Chondrocyte (in vitro differentiated cells): ENCODE data around the gene RNASE13. TPM values are rescaled to one million over a fixed set of nuclear protein-coding genes. Genes with fewer than 3 reads are reported as not detected.
A peak's percentile ranks its signal among the peaks of the same experiment; 100 is the strongest.

Source experiments
- DNase-seq: peaks from one replicate; pipeline ENCODE4 v3.0.0; 2021; ENCODE audit warnings: mixed read lengths, low spot score
- H3K27ac Mint-ChIP-seq: one replicate; pipeline ENCODE4 v1.8.0; 2021; ENCODE audit warnings: mild to moderate bottlenecking, moderate library complexity, mixed read lengths; ENCODE audit not compliant: unreplicated experiment
- H3K27me3 Mint-ChIP-seq: 2 replicates; pipeline ENCODE4 v1.8.0; 2021; ENCODE audit warnings: low read depth, mixed read lengths
- H3K36me3 Mint-ChIP-seq: 2 replicates; pipeline ENCODE4 v1.8.0; 2021; ENCODE audit warnings: low read depth, mixed read lengths
- H3K4me1 Mint-ChIP-seq: 2 replicates; pipeline ENCODE4 v1.8.0; 2021; ENCODE audit warnings: low read depth, mild to moderate bottlenecking, mixed read lengths
- H3K4me3 Mint-ChIP-seq: one replicate; pipeline ENCODE4 v1.8.0; 2021; ENCODE audit warnings: mild to moderate bottlenecking, moderate library complexity, mixed read lengths; ENCODE audit not compliant: unreplicated experiment
- H3K9me3 Mint-ChIP-seq: 2 replicates; pipeline ENCODE4 v1.8.0; 2021; ENCODE audit warnings: low read depth, mixed read lengths
- total RNA-seq: library from RNA; stranded (reverse); gene quantifications from 3 replicates; pipeline ENCODE4 v1.2.1, GENCODE V29; 2021
- TF ChIP-seq, protein P1 (sequence below): fragments of 200-600 bp; sonication (generic); IDR thresholded peaks from 2 replicates; pipeline ENCODE4 v1.5.0; 2021; ENCODE audit warnings: antibody characterized with exemption, mild to moderate bottlenecking, moderate library complexity

Gene RNASE13
- total RNA-seq, 1 donor from 2014 or later, result not detected

DNA sequence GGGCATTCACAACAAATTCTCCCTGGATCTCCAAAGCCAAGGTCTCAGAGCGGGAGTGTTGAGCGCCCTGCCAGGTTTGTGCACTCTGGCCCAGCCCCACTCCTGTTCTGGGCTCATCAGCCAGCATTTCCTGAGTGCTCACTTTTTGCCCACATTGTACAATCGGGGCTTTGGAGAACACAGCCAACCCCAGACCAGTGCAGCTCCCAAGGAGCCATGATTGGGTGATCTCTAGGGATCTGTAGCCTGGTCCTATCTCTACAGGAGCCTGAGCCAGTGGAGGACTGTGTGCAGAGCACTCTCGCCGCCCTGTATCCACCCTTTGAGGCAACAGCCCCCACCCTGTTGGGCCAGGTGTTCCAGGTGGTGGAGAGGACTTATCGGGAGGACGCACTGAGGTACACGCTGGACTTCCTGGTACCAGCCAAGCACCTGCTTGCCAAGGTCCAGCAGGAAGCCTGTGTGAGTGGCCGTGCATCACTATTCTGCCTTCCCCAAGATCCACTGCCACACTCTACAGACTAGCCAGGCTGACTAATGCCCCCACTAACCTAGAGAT is 38.3 kb upstream of the RNASE13 start:
- no peaks in the 10 kb centered on the region for H3K9me3 Mint-ChIP-seq
- peak overlapping the region; percentile 98 for H3K27ac Mint-ChIP-seq
- TF ChIP-seq, protein P1, sequence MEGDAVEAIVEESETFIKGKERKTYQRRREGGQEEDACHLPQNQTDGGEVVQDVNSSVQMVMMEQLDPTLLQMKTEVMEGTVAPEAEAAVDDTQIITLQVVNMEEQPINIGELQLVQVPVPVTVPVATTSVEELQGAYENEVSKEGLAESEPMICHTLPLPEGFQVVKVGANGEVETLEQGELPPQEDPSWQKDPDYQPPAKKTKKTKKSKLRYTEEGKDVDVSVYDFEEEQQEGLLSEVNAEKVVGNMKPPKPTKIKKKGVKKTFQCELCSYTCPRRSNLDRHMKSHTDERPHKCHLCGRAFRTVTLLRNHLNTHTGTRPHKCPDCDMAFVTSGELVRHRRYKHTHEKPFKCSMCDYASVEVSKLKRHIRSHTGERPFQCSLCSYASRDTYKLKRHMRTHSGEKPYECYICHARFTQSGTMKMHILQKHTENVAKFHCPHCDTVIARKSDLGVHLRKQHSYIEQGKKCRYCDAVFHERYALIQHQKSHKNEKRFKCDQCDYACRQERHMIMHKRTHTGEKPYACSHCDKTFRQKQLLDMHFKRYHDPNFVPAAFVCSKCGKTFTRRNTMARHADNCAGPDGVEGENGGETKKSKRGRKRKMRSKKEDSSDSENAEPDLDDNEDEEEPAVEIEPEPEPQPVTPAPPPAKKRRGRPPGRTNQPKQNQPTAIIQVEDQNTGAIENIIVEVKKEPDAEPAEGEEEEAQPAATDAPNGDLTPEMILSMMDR, result no peak
- peaks cover 30% of the 10 kb centered on the region for H3K36me3 Mint-ChIP-seq
- H3K4me1 Mint-ChIP-seq, result peaks cover 43% of the 10 kb centered on the region
- DNase-seq, result no peak
- peak overlapping the region; percentile 90 for H3K4me3 Mint-ChIP-seq
- H3K27me3 Mint-ChIP-seq, result no peaks in the 10 kb centered on the region

DNA sequence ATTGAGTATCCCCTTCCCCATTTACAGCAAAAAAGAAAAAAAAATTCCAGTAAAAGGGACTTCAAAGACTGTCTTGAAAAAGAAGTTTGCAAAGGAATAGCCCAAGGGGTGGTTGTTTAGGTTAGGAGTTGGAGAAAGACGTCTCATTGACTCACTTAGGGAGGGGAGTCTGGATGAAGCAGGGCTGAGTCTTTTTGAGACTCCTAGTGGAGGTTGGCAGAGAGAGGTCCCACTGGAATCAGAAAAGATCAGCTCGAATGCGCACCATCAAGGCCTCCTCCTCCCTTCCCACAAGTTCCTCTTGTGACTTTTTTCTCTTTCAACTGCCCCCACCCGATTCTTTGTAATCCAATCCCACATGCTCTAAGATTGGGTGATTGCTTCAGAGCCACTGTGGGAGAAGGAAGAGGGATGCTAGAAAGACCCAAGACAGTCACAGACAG is 37.4 kb upstream of the RNASE13 start:
- H3K27me3 Mint-ChIP-seq, result no peaks in the 10 kb centered on the region
- no peak for DNase-seq
- H3K27ac Mint-ChIP-seq, result peak overlapping the region; percentile 98
- peaks cover 46% of the 10 kb centered on the region for H3K4me1 Mint-ChIP-seq
- TF ChIP-seq, protein P1, result peak; percentile 52
- no peaks in the 10 kb centered on the region for H3K9me3 Mint-ChIP-seq
- H3K36me3 Mint-ChIP-seq, result peaks cover 25% of the 10 kb centered on the region
- peak overlapping the region; percentile 90 for H3K4me3 Mint-ChIP-seq

DNA sequence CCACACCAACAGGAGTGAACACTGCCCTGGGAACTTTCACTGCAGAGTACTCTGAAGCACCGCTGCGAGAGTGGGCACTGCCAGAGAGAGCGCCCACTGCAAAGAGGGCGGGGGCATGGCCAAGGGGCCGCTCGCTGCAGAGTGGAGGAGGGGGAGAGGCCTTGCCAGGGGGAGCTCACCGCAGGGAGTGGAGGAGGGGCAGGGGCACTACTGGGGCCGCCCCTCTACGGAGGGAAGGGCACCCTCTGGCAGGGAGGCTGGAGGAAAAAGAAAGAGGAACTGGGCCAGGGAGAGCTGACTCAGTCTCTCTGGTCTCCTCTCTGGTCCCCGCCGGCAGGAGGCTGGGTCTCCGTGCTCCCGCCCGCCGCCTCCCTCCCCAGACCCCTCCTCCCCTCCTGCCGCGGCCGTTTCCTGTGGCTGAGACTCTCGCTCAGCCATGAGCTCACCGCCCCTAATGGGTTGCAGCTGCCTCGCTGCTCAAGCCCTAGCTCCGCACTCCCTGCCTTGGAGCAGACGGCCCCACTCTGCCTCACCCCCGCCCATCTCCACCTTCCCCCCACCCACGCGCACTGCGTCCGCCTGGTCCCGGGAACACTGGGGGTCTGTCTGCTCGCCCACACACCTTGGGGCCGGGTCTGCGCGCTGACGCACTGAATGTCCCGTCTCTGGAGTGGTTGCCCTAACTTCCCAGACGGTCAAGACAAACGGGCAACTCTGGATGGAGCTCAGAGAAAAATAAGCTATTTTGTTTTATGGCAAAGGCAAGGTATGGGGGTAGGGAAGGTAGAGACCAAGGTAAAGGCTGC is 36.8 kb upstream of the RNASE13 start:
- DNase-seq, result peak; percentile 98
- peak overlapping the region; percentile 90 for H3K4me3 Mint-ChIP-seq
- H3K9me3 Mint-ChIP-seq, result no peaks in the 10 kb centered on the region
- no peaks in the 10 kb centered on the region for H3K27me3 Mint-ChIP-seq
- peaks cover 22% of the 10 kb centered on the region for H3K36me3 Mint-ChIP-seq
- H3K27ac Mint-ChIP-seq, result peak overlapping the region; percentile 98
- H3K4me1 Mint-ChIP-seq, result peaks cover 46% of the 10 kb centered on the region
- TF ChIP-seq, protein P1, result peak; percentile 5

DNA sequence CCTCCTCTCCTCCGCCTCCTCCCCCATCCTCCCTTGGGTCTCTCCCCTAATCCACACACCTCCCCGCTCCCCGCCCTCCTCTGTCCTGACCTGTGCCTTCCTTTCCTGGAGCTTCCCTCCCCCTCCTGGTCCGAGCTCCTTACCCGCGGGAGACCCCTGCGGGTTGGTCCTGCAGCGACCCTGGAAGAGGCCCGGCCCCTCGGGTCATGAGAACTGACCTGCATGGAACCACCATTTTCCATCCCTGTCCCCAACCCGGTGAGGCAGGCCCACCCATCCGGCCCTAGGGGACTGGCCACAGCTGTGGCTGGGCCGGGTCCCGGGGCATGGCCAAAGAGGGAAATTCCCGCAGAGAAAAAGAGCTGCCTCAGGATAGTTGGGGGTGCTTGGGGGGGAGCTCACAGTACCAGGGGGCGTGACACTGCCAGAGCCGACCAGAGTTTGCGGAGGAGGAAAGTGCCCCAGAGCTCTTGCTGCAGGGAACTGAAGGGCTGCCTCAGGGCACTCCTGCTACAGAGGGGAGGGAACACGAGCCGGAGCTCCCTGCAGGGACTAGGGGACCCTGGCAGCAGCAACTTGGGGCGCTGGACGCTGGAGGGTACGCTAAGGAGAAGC is 36.1 kb upstream of the RNASE13 start:
- H3K4me1 Mint-ChIP-seq, result peaks cover 44% of the 10 kb centered on the region
- H3K36me3 Mint-ChIP-seq, result peaks cover 15% of the 10 kb centered on the region
- peak overlapping the region; percentile 98 for H3K27ac Mint-ChIP-seq
- peak; percentile 94 for DNase-seq
- H3K27me3 Mint-ChIP-seq, result no peaks in the 10 kb centered on the region
- H3K9me3 Mint-ChIP-seq, result no peaks in the 10 kb centered on the region
- H3K4me3 Mint-ChIP-seq, result peak overlapping the region; percentile 90
- TF ChIP-seq, protein P1, result peak; percentile 24

DNA sequence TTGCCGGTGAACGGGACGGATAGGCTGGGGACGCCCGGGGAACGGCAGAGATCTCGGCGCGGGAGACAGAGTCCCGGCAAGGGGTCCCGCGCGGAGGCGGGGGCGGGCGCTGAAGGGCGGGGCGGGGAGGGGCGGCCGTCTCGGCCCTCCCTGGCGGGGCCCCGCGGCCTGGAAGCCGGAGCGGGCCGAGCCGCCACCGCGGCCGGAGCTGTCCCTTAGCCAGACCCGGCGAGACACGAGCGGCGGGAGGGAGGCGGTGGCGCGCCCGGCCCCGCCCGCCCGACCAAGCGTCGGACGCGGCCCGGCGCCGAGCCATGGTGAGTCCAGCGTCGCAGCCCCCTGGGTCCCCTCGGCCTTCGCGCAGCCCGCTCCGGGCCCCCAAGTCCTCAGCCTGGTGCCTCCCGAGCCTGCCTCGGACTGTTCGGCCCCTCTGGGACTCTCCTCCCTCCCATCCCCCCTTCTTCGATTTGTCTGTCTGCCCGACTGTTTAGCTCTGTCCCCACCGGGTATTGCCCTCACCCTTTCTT is 35.5 kb upstream of the RNASE13 start, which contains the start of gene ARHGEF40:
ARHGEF40 (plus strand) TSS at position 222 of the 527 bp plus-strand sequence; CDS start at position 315, 93 bp downstream.
- H3K36me3 Mint-ChIP-seq, result peaks cover 12% of the 10 kb centered on the region
- H3K27me3 Mint-ChIP-seq, result no peaks in the 10 kb centered on the region
- no peak for DNase-seq
- peak within 1 kb of the TSS; percentile 90 for H3K4me3 Mint-ChIP-seq
- TF ChIP-seq, protein P1, result no peak
- H3K4me1 Mint-ChIP-seq, result peaks cover 43% of the 10 kb centered on the region
- H3K9me3 Mint-ChIP-seq, result no peaks in the 10 kb centered on the region
- H3K27ac Mint-ChIP-seq, result peak within 1 kb of the TSS; percentile 98
